ENCODE measurements around the gene MBD3L2B.
"Not testable (repeated sequence)": the region's sequence is repeated elsewhere in the genome, so short reads cannot be mapped to it uniquely, and the experiment has no call there.

MBD3L2B gene

GRCh38 chr19:7067716-7068115, 46.5 kb upstream of the MBD3L2B start:
- DNase-seq (ENCODE audit: low spot score): no peak
- H3K4me3 ChIP-seq (ENCODE audit: low read length in 2 of 2): no peak overlapping the region
- H2BK120ac ChIP-seq (ENCODE audit: low read depth, low read length): no peak overlapping the region
- peaks cover 2% of the 10 kb centered on the region for H3K79me1 ChIP-seq (ENCODE audit: low read depth, low read length)
- no peak overlapping the region for H3K9ac ChIP-seq (ENCODE audit: low read depth, low read length, poor library complexity)
- no peak overlapping the region for H3K23ac ChIP-seq (ENCODE audit: low read depth, low read length, poor library complexity)
- H3K9me3 ChIP-seq (replicated peaks in 1 of 2; ENCODE audit: control insufficient read depth in 2 of 2, insufficient read depth in 1 of 2, low read depth in 1 of 2, low read length in 2 of 2): peaks cover 4 to 13% of the 10 kb centered on the region in 2 donors
- H3K14ac ChIP-seq (ENCODE audit: low read length): no peak overlapping the region
- H4K8ac ChIP-seq (ENCODE audit: low read depth, low read length): no peak overlapping the region
- no peak overlapping the region for H4K91ac ChIP-seq (ENCODE audit: low read depth, low read length, poor library complexity)
- no peak overlapping the region for H2AK5ac ChIP-seq (ENCODE audit: low read depth, low read length)
- WGBS, 2 donors (ENCODE audit: extremely low coverage in 2 of 2, insufficient read length in 2 of 2, insufficient replicate concordance in 1 of 2): no CpG with 5 or more reads among the region's 2 CpGs
- no peak overlapping the region for H2AFZ ChIP-seq (ENCODE audit: low read length)
- H3K36me3 ChIP-seq (replicated peaks in 1 of 2; ENCODE audit: control insufficient read depth in 2 of 2, insufficient read depth in 2 of 2, low read length in 2 of 2): peaks cover 7 to 20% of the 10 kb centered on the region in 2 donors
- H2BK12ac ChIP-seq (ENCODE audit: low read length): no peak overlapping the region
- no peak overlapping the region for H2BK5ac ChIP-seq (ENCODE audit: low read length)
- H3K27ac ChIP-seq (replicated peaks; ENCODE audit: low read length): no peak overlapping the region
- no peak overlapping the region for H3K4ac ChIP-seq (ENCODE audit: low read length)
- H3K4me2 ChIP-seq (ENCODE audit: insufficient read depth, low read length, poor library complexity, severe bottlenecking): no peak overlapping the region
- H2BK15ac ChIP-seq (ENCODE audit: low read length): no peak overlapping the region
- H3K4me1 ChIP-seq (ENCODE audit: control insufficient read depth in 2 of 2, insufficient read depth in 1 of 2, low read depth in 1 of 2, low read length in 2 of 2): peaks cover 0 to 6% of the 10 kb centered on the region in 2 donors
- H3K18ac ChIP-seq (ENCODE audit: low read length): no peak overlapping the region
- H3K27me3 ChIP-seq (ENCODE audit: control insufficient read depth in 3 of 3, insufficient read depth in 3 of 3, low read depth in 1 of 3, low read length in 3 of 3): no peaks in the 10 kb centered on the region

GRCh38 chr19:7067122-7067521, 45.9 kb upstream of the MBD3L2B start:
- not testable (repeated sequence) for H3K4me1 ChIP-seq (ENCODE audit: control insufficient read depth in 2 of 2, insufficient read depth in 1 of 2, low read depth in 1 of 2, low read length in 2 of 2); H2AK5ac ChIP-seq (ENCODE audit: low read depth, low read length); H2BK120ac ChIP-seq (ENCODE audit: low read depth, low read length); H3K9ac ChIP-seq (ENCODE audit: low read depth, low read length, poor library complexity); H3K27ac ChIP-seq (replicated peaks; ENCODE audit: low read length); H3K4ac ChIP-seq (ENCODE audit: low read length); H3K18ac ChIP-seq (ENCODE audit: low read length); H3K27me3 ChIP-seq (ENCODE audit: control insufficient read depth in 3 of 3, insufficient read depth in 3 of 3, low read depth in 1 of 3, low read length in 3 of 3); H3K14ac ChIP-seq (ENCODE audit: low read length); H3K4me3 ChIP-seq (ENCODE audit: low read length in 2 of 2); H2BK5ac ChIP-seq (ENCODE audit: low read length); H3K23ac ChIP-seq (ENCODE audit: low read depth, low read length, poor library complexity); H2BK15ac ChIP-seq (ENCODE audit: low read length); H3K4me2 ChIP-seq (ENCODE audit: insufficient read depth, low read length, poor library complexity, severe bottlenecking); H4K91ac ChIP-seq (ENCODE audit: low read depth, low read length, poor library complexity); DNase-seq (ENCODE audit: low spot score); H3K79me1 ChIP-seq (ENCODE audit: low read depth, low read length); H2BK12ac ChIP-seq (ENCODE audit: low read length); H4K8ac ChIP-seq (ENCODE audit: low read depth, low read length); H3K9me3 ChIP-seq (replicated peaks in 1 of 2; ENCODE audit: control insufficient read depth in 2 of 2, insufficient read depth in 1 of 2, low read depth in 1 of 2, low read length in 2 of 2)
- peaks cover 3 to 14% of the 10 kb centered on the region in 2 donors for H3K36me3 ChIP-seq (replicated peaks in 1 of 2; ENCODE audit: control insufficient read depth in 2 of 2, insufficient read depth in 2 of 2, low read length in 2 of 2)
- no CpG with 5 or more reads among the region's 13 CpGs for WGBS, 2 donors (ENCODE audit: extremely low coverage in 2 of 2, insufficient read length in 2 of 2, insufficient replicate concordance in 1 of 2)
- H2AFZ ChIP-seq (ENCODE audit: low read length): peak overlapping the region; percentile 17

- Histone ChIP-seq H4K8ac (ENCODE audit: low read depth, low read length) (no peak overlapping the region), H2BK15ac (ENCODE audit: low read length) (no peak overlapping the region), H3K9ac (ENCODE audit: low read depth, low read length, poor library complexity) (no peak overlapping the region), H3K36me3 (replicated peaks in 1 of 2; ENCODE audit: control insufficient read depth in 2 of 2, insufficient read depth in 2 of 2, low read length in 2 of 2) (no peaks in the 10 kb centered on the region), H3K79me1 (ENCODE audit: low read depth, low read length) (no peaks in the 10 kb centered on the region), H3K27me3 (ENCODE audit: control insufficient read depth in 3 of 3, insufficient read depth in 3 of 3, low read depth in 1 of 3, low read length in 3 of 3) (no peaks in the 10 kb centered on the region), H3K18ac (ENCODE audit: low read length) (no peak overlapping the region), H2AFZ (ENCODE audit: low read length) (no peak overlapping the region), H2BK5ac (ENCODE audit: low read length) (no peak overlapping the region), H2AK5ac (ENCODE audit: low read depth, low read length) (no peak overlapping the region), H3K27ac (replicated peaks; ENCODE audit: low read length) (no peak overlapping the region), H3K9me3 (replicated peaks in 1 of 2; ENCODE audit: control insufficient read depth in 2 of 2, insufficient read depth in 1 of 2, low read depth in 1 of 2, low read length in 2 of 2) (peaks cover 4 to 7% of the 10 kb centered on the region in 2 donors), H3K23ac (ENCODE audit: low read depth, low read length, poor library complexity) (no peak overlapping the region), H2BK12ac (ENCODE audit: low read length) (no peak overlapping the region), H3K14ac (ENCODE audit: low read length) (no peak overlapping the region), H3K4me2 (ENCODE audit: insufficient read depth, low read length, poor library complexity, severe bottlenecking) (no peak overlapping the region), H3K4ac (ENCODE audit: low read length) (no peak overlapping the region), H3K4me1 (ENCODE audit: control insufficient read depth in 2 of 2, insufficient read depth in 1 of 2, low read depth in 1 of 2, low read length in 2 of 2) (no peaks in the 10 kb centered on the region), H3K4me3 (ENCODE audit: low read length in 2 of 2) (peak overlapping the region in 1 of 2 donors; percentile 53), H2BK120ac (ENCODE audit: low read depth, low read length) (no peak overlapping the region), H4K91ac (ENCODE audit: low read depth, low read length, poor library complexity) (no peak overlapping the region)
- WGBS, 2 donors (ENCODE audit: extremely low coverage in 2 of 2, insufficient read length in 2 of 2, insufficient replicate concordance in 1 of 2): no CpG with 5 or more reads among the region's 9 CpGs
- DNase-seq (ENCODE audit: low spot score): no peak
Measured at GRCh38 chr19:7063764-7064418, 42.7 kb upstream of the MBD3L2B start.

GRCh38 chr19:7063339-7063738, 42.1 kb upstream of the MBD3L2B start:
- no peak for DNase-seq (ENCODE audit: low spot score)
- no peak overlapping the region for H2AFZ ChIP-seq (ENCODE audit: low read length)
- H4K8ac ChIP-seq (ENCODE audit: low read depth, low read length): no peak overlapping the region
- no peaks in the 10 kb centered on the region for H3K36me3 ChIP-seq (replicated peaks in 1 of 2; ENCODE audit: control insufficient read depth in 2 of 2, insufficient read depth in 2 of 2, low read length in 2 of 2)
- H3K4me3 ChIP-seq (ENCODE audit: low read length in 2 of 2): no peak overlapping the region
- no peak overlapping the region for H2AK5ac ChIP-seq (ENCODE audit: low read depth, low read length)
- no peak overlapping the region for H2BK5ac ChIP-seq (ENCODE audit: low read length)
- H3K18ac ChIP-seq (ENCODE audit: low read length): no peak overlapping the region
- H3K4ac ChIP-seq (ENCODE audit: low read length): no peak overlapping the region
- H3K79me1 ChIP-seq (ENCODE audit: low read depth, low read length): no peaks in the 10 kb centered on the region
- H4K91ac ChIP-seq (ENCODE audit: low read depth, low read length, poor library complexity): no peak overlapping the region
- no peaks in the 10 kb centered on the region for H3K27me3 ChIP-seq (ENCODE audit: control insufficient read depth in 3 of 3, insufficient read depth in 3 of 3, low read depth in 1 of 3, low read length in 3 of 3)
- H3K27ac ChIP-seq (replicated peaks; ENCODE audit: low read length): no peak overlapping the region
- H3K4me2 ChIP-seq (ENCODE audit: insufficient read depth, low read length, poor library complexity, severe bottlenecking): no peak overlapping the region
- no peaks in the 10 kb centered on the region for H3K4me1 ChIP-seq (ENCODE audit: control insufficient read depth in 2 of 2, insufficient read depth in 1 of 2, low read depth in 1 of 2, low read length in 2 of 2)
- no peak overlapping the region for H3K14ac ChIP-seq (ENCODE audit: low read length)
- H2BK12ac ChIP-seq (ENCODE audit: low read length): no peak overlapping the region
- no peak overlapping the region for H3K9ac ChIP-seq (ENCODE audit: low read depth, low read length, poor library complexity)
- H2BK120ac ChIP-seq (ENCODE audit: low read depth, low read length): no peak overlapping the region
- no peak overlapping the region for H2BK15ac ChIP-seq (ENCODE audit: low read length)
- H3K9me3 ChIP-seq (replicated peaks in 1 of 2; ENCODE audit: control insufficient read depth in 2 of 2, insufficient read depth in 1 of 2, low read depth in 1 of 2, low read length in 2 of 2): peaks cover 4 to 7% of the 10 kb centered on the region in 2 donors
- no CpG with 5 or more reads among the region's 4 CpGs for WGBS, 2 donors (ENCODE audit: extremely low coverage in 2 of 2, insufficient read length in 2 of 2, insufficient replicate concordance in 1 of 2)
- no peak overlapping the region for H3K23ac ChIP-seq (ENCODE audit: low read depth, low read length, poor library complexity)

Data from neuronal stem cell (in vitro differentiated cells).